ENCODE data around the gene WNT2. TPM values are rescaled to one million over a fixed set of nuclear protein-coding genes. Genes with fewer than 3 reads are reported as not detected.
A peak's percentile ranks its signal among the peaks of the same experiment; 100 is the strongest.
"Not testable (repeated sequence)": the region's sequence is repeated elsewhere in the genome, so short reads cannot be mapped to it uniquely, and the experiment has no call there.

The WNT2 gene
- polyA plus RNA-seq, 4 donors = 0.04 to 0.61 TPM; not detected in 2

DNA sequence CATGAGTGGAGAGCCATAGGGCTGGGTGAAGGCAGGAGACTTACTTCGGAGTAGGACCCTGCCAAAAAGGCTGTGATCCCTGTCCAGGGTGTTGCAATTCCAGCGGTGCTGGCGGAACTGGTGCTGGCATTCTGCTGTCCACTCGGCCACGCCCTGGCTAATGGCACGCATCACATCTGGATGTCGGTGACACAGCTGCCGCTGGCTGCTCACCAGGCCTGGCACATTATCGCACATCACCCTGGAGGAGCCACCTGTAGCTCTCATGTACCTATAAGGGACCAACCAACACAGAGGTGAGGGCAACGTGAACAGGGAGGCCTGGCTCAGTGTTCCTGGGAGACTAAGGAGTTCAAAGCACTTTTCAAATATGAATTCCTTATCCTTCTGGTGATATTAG, 2.3 kb downstream of the WNT2 start:
- no peak for FAIRE-seq
- H3K4me1 ChIP-seq (ENCODE audit: control insufficient read depth in 3 of 3, insufficient read depth in 2 of 3, low read depth in 1 of 3, low read length in 2 of 3) = peaks cover 2 to 8% (median 2%) of the 10 kb centered on the region in 3 donors
- peaks cover 11 to 62% (median 30%) of the 10 kb centered on the region in 3 donors for H3K27me3 ChIP-seq (ENCODE audit: control insufficient read depth in 3 of 3, insufficient read depth in 3 of 3, low read length in 3 of 3)

DNA sequence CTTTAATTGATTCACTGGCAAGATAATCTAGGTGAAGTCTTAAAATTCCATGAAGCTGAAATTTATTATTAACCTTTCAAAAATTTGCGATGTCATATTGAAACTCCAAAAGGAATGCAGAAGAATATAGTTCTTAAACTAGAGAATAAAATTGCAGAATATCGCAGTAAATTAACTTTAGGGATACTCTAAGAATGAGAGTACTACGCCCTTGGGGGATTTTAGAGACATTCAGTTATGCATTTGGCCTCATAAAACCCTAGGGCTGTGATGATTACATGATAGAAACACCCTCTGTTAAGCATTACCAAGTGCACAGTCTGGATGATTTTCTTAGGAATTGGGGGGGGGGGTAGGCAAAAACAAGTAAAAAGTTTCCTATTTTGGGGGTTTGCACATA, 3.7 kb downstream of the WNT2 start:
- Histone ChIP-seq H3K36me3 (ENCODE audit: control insufficient read depth in 3 of 3, insufficient read depth in 2 of 3, low read depth in 1 of 3, low read length in 3 of 3) (no peaks in the 10 kb centered on the region), H3K4me3 (ENCODE audit: low read depth in 1 of 3, low read length in 3 of 3) (no peak overlapping the region), H3K27me3 (ENCODE audit: control insufficient read depth in 3 of 3, insufficient read depth in 3 of 3, low read length in 3 of 3) (peaks cover 11 to 49% (median 22%) of the 10 kb centered on the region in 3 donors), H3K9me3 (ENCODE audit: control insufficient read depth in 2 of 2, insufficient read depth in 1 of 2, low read depth in 1 of 2, low read length in 1 of 2) (no peaks in the 10 kb centered on the region), H3K4me1 (ENCODE audit: control insufficient read depth in 3 of 3, insufficient read depth in 2 of 3, low read depth in 1 of 3, low read length in 2 of 3) (peaks cover 2 to 8% (median 2%) of the 10 kb centered on the region in 3 donors), H3K27ac (ENCODE audit: low read depth in 1 of 3, low read length in 2 of 3) (no peak overlapping the region)
- FAIRE-seq (no peak), DNase-seq (no peak)
- WGBS, 3 donors = 89 to 92% (median 90%) methylated on average over 3 of the region's 3 CpGs

More for the DNA sequence above, 2.3 kb downstream of the WNT2 start:
- Histone ChIP-seq H3K36me3 (ENCODE audit: control insufficient read depth in 3 of 3, insufficient read depth in 2 of 3, low read depth in 1 of 3, low read length in 3 of 3) (no peaks in the 10 kb centered on the region), H3K27ac (ENCODE audit: low read depth in 1 of 3, low read length in 2 of 3) (no peak overlapping the region), H3K9me3 (ENCODE audit: control insufficient read depth in 2 of 2, insufficient read depth in 1 of 2, low read depth in 1 of 2, low read length in 1 of 2) (no peaks in the 10 kb centered on the region), H3K4me3 (ENCODE audit: low read depth in 1 of 3, low read length in 3 of 3) (no peak overlapping the region)
- WGBS, 3 donors = 84 to 91% (median 90%) methylated on average over 10 of the region's 10 CpGs
- no peak for DNase-seq

DNA sequence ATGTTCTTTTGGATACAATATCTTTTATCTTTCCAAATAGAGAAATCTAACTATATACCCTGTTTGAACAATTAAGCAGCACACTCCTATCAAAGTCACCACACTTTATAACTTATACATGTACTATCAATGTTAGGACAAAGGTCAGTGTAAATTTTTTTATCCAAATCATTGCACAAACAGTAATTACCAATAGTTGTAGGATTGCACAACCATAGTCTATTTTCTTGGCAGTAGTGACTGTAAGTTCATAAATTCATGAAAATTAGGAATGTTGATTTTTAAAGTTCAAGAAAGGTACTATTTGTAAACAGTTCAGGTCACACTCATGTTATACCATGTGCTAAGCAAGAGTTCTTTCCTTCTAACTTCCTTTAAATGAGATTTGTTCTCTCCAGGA, 9.3 kb downstream of the WNT2 start:
- no peaks in the 10 kb centered on the region for H3K4me1 ChIP-seq (ENCODE audit: control insufficient read depth in 3 of 3, insufficient read depth in 2 of 3, low read depth in 1 of 3, low read length in 2 of 3)
- peak in 1 of 2 donors; percentile 43 for DNase-seq
- FAIRE-seq = no peak
- H3K27ac ChIP-seq (ENCODE audit: low read depth in 1 of 3, low read length in 2 of 3) = no peak overlapping the region
- H3K36me3 ChIP-seq (ENCODE audit: control insufficient read depth in 3 of 3, insufficient read depth in 2 of 3, low read depth in 1 of 3, low read length in 3 of 3) = no peaks in the 10 kb centered on the region
- peaks cover 0 to 6% (median 0%) of the 10 kb centered on the region in 3 donors for H3K27me3 ChIP-seq (ENCODE audit: control insufficient read depth in 3 of 3, insufficient read depth in 3 of 3, low read length in 3 of 3)
- no peak overlapping the region for H3K4me3 ChIP-seq (ENCODE audit: low read depth in 1 of 3, low read length in 3 of 3)
- no peaks in the 10 kb centered on the region for H3K9me3 ChIP-seq (ENCODE audit: control insufficient read depth in 2 of 2, insufficient read depth in 1 of 2, low read depth in 1 of 2, low read length in 1 of 2)

DNA sequence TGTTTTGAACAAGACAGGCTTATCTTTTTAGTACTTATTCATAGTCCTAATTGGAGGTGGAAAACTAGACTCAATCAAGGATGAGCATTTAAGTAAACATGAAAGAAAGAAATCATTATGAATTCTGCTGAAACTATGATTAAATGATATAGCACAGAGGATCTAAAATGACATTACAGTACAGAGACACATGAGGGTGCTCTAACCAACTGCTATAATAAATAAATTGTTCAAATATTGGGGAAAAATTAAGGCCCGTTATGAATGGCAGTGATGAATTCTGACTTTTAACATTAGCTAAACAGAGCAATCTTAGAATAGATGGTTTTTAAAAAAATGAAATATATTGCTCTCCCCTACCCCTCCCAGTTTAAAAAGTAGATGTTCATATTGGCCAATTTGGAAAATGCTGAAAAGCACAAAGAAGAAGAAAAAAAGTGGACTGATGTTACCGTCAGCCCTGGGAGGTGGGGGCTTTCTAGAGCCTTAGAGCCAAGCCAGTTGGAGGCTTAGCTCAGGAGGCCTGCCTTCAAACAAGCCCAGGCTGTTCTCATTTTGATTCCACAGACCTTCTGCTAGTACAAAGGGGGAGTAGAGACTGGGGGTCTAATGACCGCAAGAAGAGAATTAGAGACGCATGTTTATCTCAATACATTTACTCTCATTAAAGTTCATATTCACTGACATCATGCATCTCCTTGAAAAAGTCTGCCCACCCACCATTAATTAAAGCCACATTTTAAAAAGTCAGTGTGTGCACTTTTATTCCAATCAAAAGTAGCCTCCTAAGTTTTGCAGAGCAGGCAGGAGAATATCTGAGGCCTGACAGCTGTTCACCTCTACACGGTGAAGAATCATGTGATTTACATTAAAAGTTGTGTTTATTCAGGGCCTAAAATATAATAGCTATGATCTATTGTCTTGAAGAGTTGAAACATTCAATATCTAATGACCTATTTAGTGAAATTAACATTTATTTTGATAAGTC, 10.0 kb downstream of the WNT2 start:
- Histone ChIP-seq H3K4me1 (ENCODE audit: control insufficient read depth in 3 of 3, insufficient read depth in 2 of 3, low read depth in 1 of 3, low read length in 2 of 3) (no peaks in the 10 kb centered on the region), H3K4me3 (ENCODE audit: low read depth in 1 of 3, low read length in 3 of 3) (no peak overlapping the region), H3K36me3 (ENCODE audit: control insufficient read depth in 3 of 3, insufficient read depth in 2 of 3, low read depth in 1 of 3, low read length in 3 of 3) (no peaks in the 10 kb centered on the region), H3K9me3 (ENCODE audit: control insufficient read depth in 2 of 2, insufficient read depth in 1 of 2, low read depth in 1 of 2, low read length in 1 of 2) (no peaks in the 10 kb centered on the region), H3K27ac (ENCODE audit: low read depth in 1 of 3, low read length in 2 of 3) (no peak overlapping the region), H3K27me3 (ENCODE audit: control insufficient read depth in 3 of 3, insufficient read depth in 3 of 3, low read length in 3 of 3) (no peaks in the 10 kb centered on the region)
- DNase-seq (no peak), FAIRE-seq (no peak)
- 54 to 68% (median 64%) methylated on average over 5 of the region's 5 CpGs for WGBS, 3 donors

DNA sequence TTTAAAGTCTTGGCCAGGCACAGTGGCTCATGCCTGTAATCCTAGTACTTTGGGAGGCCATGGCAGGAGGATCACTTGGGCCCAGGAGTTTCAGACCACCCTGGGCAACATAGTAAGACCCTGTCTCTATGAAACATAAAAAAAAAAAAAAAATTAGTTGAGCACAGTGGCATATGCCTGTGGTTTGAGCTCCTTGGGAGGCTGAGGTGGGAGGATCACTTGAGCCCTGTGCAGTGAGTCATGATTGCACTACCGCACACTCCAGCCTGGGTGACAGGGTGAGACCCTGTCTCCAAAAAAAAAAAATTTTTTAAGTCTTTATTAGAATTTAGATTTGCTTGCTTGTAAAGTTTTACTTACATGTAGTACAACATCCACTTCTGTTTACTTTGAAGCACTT, 14.0 kb downstream of the WNT2 start:
- FAIRE-seq = no peak
- no peaks in the 10 kb centered on the region for H3K9me3 ChIP-seq (ENCODE audit: control insufficient read depth in 2 of 2, insufficient read depth in 1 of 2, low read depth in 1 of 2, low read length in 1 of 2)

DNA sequence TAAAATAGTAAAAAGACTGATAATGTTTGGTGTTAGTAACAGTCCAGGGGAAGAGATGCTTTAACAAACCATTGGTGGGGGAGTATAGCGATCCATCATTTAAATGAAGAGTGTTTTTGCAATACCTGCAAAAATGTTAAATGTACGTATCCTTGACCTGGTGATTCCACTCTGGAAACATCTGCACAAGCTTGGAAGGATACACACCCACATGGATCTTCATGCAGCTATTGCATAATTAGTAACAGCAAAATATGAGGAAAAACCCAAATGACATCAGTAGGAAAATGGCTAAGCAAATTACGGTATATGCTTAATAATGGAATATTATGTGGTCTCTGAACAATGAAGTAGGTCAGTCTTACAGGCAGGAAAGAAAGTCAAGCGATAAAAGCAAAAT, 20.5 kb downstream of the WNT2 start:
- no peak for FAIRE-seq

More for the DNA sequence above, 14.0 kb downstream of the WNT2 start:
- no peaks in the 10 kb centered on the region for H3K4me1 ChIP-seq (ENCODE audit: control insufficient read depth in 3 of 3, insufficient read depth in 2 of 3, low read depth in 1 of 3, low read length in 2 of 3)
- 92 to 100% (median 100%) methylated on average over 1 of the region's 1 CpG for WGBS, 3 donors
- H3K36me3 ChIP-seq (ENCODE audit: control insufficient read depth in 3 of 3, insufficient read depth in 2 of 3, low read depth in 1 of 3, low read length in 3 of 3) = no peaks in the 10 kb centered on the region
- no peak overlapping the region for H3K27ac ChIP-seq (ENCODE audit: low read depth in 1 of 3, low read length in 2 of 3)
- no peak overlapping the region for H3K4me3 ChIP-seq (ENCODE audit: low read depth in 1 of 3, low read length in 3 of 3)
- H3K27me3 ChIP-seq (ENCODE audit: control insufficient read depth in 3 of 3, insufficient read depth in 3 of 3, low read length in 3 of 3) = no peaks in the 10 kb centered on the region
- no peak for DNase-seq

DNA sequence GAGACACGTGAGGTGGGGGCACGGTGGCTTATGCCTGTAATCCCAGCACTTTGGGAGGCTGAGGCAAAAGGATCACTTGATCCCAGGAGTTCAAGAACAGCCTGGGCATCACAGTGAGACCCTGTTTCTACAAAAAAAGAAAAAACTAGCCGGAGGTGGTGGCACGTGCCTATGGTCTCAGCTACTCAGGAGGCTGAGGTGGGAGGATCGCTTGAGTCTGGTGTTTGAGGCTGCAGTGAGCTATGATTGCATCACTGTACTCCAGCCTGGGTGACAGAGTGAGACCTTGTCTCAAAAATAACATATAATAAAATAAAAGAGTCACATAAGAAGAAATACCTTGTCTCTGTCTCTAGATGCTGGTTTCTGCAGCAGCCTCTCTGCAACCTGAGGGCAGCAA, 22.4 kb downstream of the WNT2 start:
- not testable (repeated sequence) for DNase-seq; H3K4me3 ChIP-seq (ENCODE audit: low read depth in 1 of 3, low read length in 3 of 3); FAIRE-seq; H3K27ac ChIP-seq (ENCODE audit: low read depth in 1 of 3, low read length in 2 of 3); H3K4me1 ChIP-seq (ENCODE audit: control insufficient read depth in 3 of 3, insufficient read depth in 2 of 3, low read depth in 1 of 3, low read length in 2 of 3); H3K27me3 ChIP-seq (ENCODE audit: control insufficient read depth in 3 of 3, insufficient read depth in 3 of 3, low read length in 3 of 3); H3K9me3 ChIP-seq (ENCODE audit: control insufficient read depth in 2 of 2, insufficient read depth in 1 of 2, low read depth in 1 of 2, low read length in 1 of 2); H3K36me3 ChIP-seq (ENCODE audit: control insufficient read depth in 3 of 3, insufficient read depth in 2 of 3, low read depth in 1 of 3, low read length in 3 of 3)
- WGBS, 3 donors = 88 to 91% (median 90%) methylated on average over 5 of the region's 5 CpGs

More for the DNA sequence above, 20.5 kb downstream of the WNT2 start:
- H3K27me3 ChIP-seq (ENCODE audit: control insufficient read depth in 3 of 3, insufficient read depth in 3 of 3, low read length in 3 of 3) = no peaks in the 10 kb centered on the region
- no peaks in the 10 kb centered on the region for H3K9me3 ChIP-seq (ENCODE audit: control insufficient read depth in 2 of 2, insufficient read depth in 1 of 2, low read depth in 1 of 2, low read length in 1 of 2)
- no peak for DNase-seq
- H3K27ac ChIP-seq (ENCODE audit: low read depth in 1 of 3, low read length in 2 of 3) = no peak overlapping the region
- 85 to 93% (median 88%) methylated on average over 4 of the region's 4 CpGs for WGBS, 3 donors
- no peak overlapping the region for H3K4me3 ChIP-seq (ENCODE audit: low read depth in 1 of 3, low read length in 3 of 3)
- no peaks in the 10 kb centered on the region for H3K4me1 ChIP-seq (ENCODE audit: control insufficient read depth in 3 of 3, insufficient read depth in 2 of 3, low read depth in 1 of 3, low read length in 2 of 3)
- H3K36me3 ChIP-seq (ENCODE audit: control insufficient read depth in 3 of 3, insufficient read depth in 2 of 3, low read depth in 1 of 3, low read length in 3 of 3) = no peaks in the 10 kb centered on the region

DNA sequence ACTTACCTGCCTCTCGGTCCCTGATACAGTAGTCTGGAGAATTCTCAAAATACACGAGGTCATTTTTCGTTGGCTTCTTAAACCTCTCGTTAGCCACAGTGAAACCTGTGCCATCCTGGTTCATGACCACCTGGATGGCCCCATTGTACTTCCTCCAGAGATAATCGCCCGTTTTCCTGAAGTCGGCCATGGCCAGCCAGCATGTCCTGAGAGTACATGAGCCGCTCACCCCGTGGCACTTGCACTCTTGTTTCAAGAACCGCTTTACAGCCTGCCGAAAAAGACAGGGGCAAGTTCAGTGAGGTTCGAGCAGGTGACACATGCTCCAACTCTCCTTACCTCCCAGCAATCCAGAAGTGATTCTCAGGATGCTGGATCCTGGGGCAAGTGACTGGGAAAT, 25.3 kb downstream of the WNT2 start:
- no peaks in the 10 kb centered on the region for H3K36me3 ChIP-seq (ENCODE audit: control insufficient read depth in 3 of 3, insufficient read depth in 2 of 3, low read depth in 1 of 3, low read length in 3 of 3)
- 16 to 63% (median 41%) methylated on average over 12 of the region's 12 CpGs for WGBS, 3 donors
- H3K9me3 ChIP-seq (ENCODE audit: control insufficient read depth in 2 of 2, insufficient read depth in 1 of 2, low read depth in 1 of 2, low read length in 1 of 2) = no peaks in the 10 kb centered on the region
- H3K4me3 ChIP-seq (ENCODE audit: low read depth in 1 of 3, low read length in 3 of 3) = no peak overlapping the region
- DNase-seq = peak in 1 of 2 donors; percentile 25
- no peak for FAIRE-seq
- no peaks in the 10 kb centered on the region for H3K27me3 ChIP-seq (ENCODE audit: control insufficient read depth in 3 of 3, insufficient read depth in 3 of 3, low read length in 3 of 3)
- H3K4me1 ChIP-seq (ENCODE audit: control insufficient read depth in 3 of 3, insufficient read depth in 2 of 3, low read depth in 1 of 3, low read length in 2 of 3) = peaks cover 0 to 3% (median 0%) of the 10 kb centered on the region in 3 donors
- no peak overlapping the region for H3K27ac ChIP-seq (ENCODE audit: low read depth in 1 of 3, low read length in 2 of 3)

Measured in small intestine (tissue), 7 donors.